HCT116 (cell line): ENCODE measurements around the gene CFAP54. TPM values are rescaled to one million over a fixed set of nuclear protein-coding genes. Genes with fewer than 3 reads are reported as not detected.

Experiments
- ATAC-seq: fragments of 200-7000 bp; cut with Tn5 transposase; 2 replicates; pipeline ENCODE4 v1.9.1; 2020; ENCODE audit warnings: mild to moderate bottlenecking, moderate library complexity
- BruUV-seq: library from RNA; stranded (reverse); fragments of 400-500 nt; replicated peaks from 2 replicates; lab custom pipeline; 2021; lab: Mats Ljungman, UMichigan
- CTCF ChIA-PET: fragments of 300-600 bp; sonication (Branson Sonifier 250); formaldehyde crosslinking; loops from one replicate; lab custom pipeline; 2021; ENCODE audit warnings: antibody characterized with exemption; lab: Charles Lee
- POLR2A ChIA-PET: fragments of 300-600, 350-600 bp; sonication (Branson Sonifier 250); formaldehyde crosslinking; loops from one replicate; lab custom pipeline; 2021; ENCODE audit warnings: antibody characterized with exemption; lab: Charles Lee
- RAD21 ChIA-PET, 2 experiments: fragments of 300-600 bp; sonication (Branson Sonifier 250); formaldehyde crosslinking; loops; one replicate each; lab custom pipeline; 2023; ENCODE audit warnings: low total read pairs in 2 of 2; ENCODE audit not compliant: uncharacterized antibody in 2 of 2, unreplicated experiment in 2 of 2, low non-redundant PET in 1 of 2; lab: Charles Lee
- DNase-seq: peaks from one replicate; pipeline ENCODE4 v3.0.0-alpha.2; 2010; ENCODE audit warnings: low read depth, low spot score
- H2AFZ ChIP-seq: fragments of 200-600 bp; shearing (Covaris generic), sonication (generic); 2 replicates; pipeline ENCODE4 v1.6.1; 2017; ENCODE audit warnings: low read depth, mixed run types, mixed read lengths, antibody characterized with exemption, low read length; ENCODE audit not compliant: poor library complexity, severe bottlenecking
- H3K27ac ChIP-seq: 2 replicates; pipeline ENCODE4 v1.5.1; 2012; ENCODE audit warnings: low read depth, low read length
- H3K27me3 ChIP-seq: fragments of 200-600 bp; sonication (generic); 2 replicates; pipeline ENCODE4 v1.6.1; 2016; ENCODE audit warnings: mixed run types, low read length, mixed read lengths; ENCODE audit not compliant: insufficient read depth
- H3K36me3 ChIP-seq, 2 experiments: fragments of 200-500 bp in 1 of 2; fragments of 200-600 bp in 1 of 2; sonication (Bioruptor generic) in 1 of 2; sonication (generic) in 1 of 2; 2 replicates each; pipeline versions ENCODE4 v1.5.1 to v1.6.1; 2014 to 2016; ENCODE audit warnings: low read length in 2 of 2, inconsistent platforms in 1 of 2, mixed read lengths in 1 of 2, mixed run types in 1 of 2; ENCODE audit not compliant: insufficient read depth in 2 of 2, control insufficient read depth in 1 of 2
- H3K4me1 ChIP-seq, 2 experiments: fragments of 200-600 bp in 1 of 2; sonication (generic) in 1 of 2; 2 replicates each; pipeline versions ENCODE4 v1.5.1 to v1.6.1; 2012 to 2017; ENCODE audit warnings: low read length in 2 of 2, inconsistent platforms in 1 of 2, mild to moderate bottlenecking in 1 of 2, mixed read lengths in 1 of 2, mixed run types in 1 of 2, moderate library complexity in 1 of 2; ENCODE audit not compliant: insufficient read depth in 2 of 2, control insufficient read depth in 1 of 2
- H3K4me2 ChIP-seq: fragments of 200-600 bp; sonication (generic); 2 replicates; pipeline ENCODE4 v1.6.1; 2017; ENCODE audit warnings: mixed run types, low read length, mixed read lengths
- H3K4me3 ChIP-seq, 2 experiments: fragments of 200-600 bp in 1 of 2; sonication (generic) in 1 of 2; replicated peaks in 1 of 2; 2 replicates each; pipeline ENCODE4 v1.5.1; 2011 to 2016; ENCODE audit warnings: low read length in 2 of 2, control low read depth in 1 of 2, low read depth in 1 of 2, mild to moderate bottlenecking in 1 of 2, mixed read lengths in 1 of 2, mixed run types in 1 of 2
- H3K79me2 ChIP-seq: fragments of 200-600 bp; sonication (generic); 2 replicates; pipeline ENCODE4 v1.6.1; 2017; ENCODE audit warnings: mild to moderate bottlenecking, mixed run types, low read length, moderate library complexity, mixed read lengths; ENCODE audit not compliant: insufficient read depth
- H3K9ac ChIP-seq: fragments of 200-600 bp; sonication (generic); 2 replicates; pipeline ENCODE4 v1.6.1; 2016; ENCODE audit warnings: low read length, mixed read lengths
- H3K9me2 ChIP-seq: fragments of 200-600 bp; sonication (generic), shearing (Covaris generic); 2 replicates; pipeline ENCODE4 v1.6.1; 2017; ENCODE audit warnings: mixed run types, mild to moderate bottlenecking, moderate library complexity; ENCODE audit not compliant: insufficient read depth
- H3K9me3 ChIP-seq, 2 experiments: fragments of 200-500 bp in 1 of 2; fragments of 200-600 bp in 1 of 2; sonication (Bioruptor generic) in 1 of 2; sonication (generic) in 1 of 2; 2 replicates each; pipeline ENCODE4 v1.6.1; 2014 to 2017; ENCODE audit warnings: low read length in 2 of 2, mixed read lengths in 2 of 2, inconsistent platforms in 1 of 2, low read depth in 1 of 2, mild to moderate bottlenecking in 1 of 2, mixed run types in 1 of 2, moderate library complexity in 1 of 2; ENCODE audit not compliant: control insufficient read depth in 1 of 2, insufficient read depth in 1 of 2
- H4K20me1 ChIP-seq: fragments of 200-600 bp; sonication (generic), shearing (Covaris generic); 2 replicates; pipeline ENCODE4 v1.6.1; 2017; ENCODE audit warnings: mixed run types, mild to moderate bottlenecking, moderate library complexity; ENCODE audit not compliant: insufficient read depth
- CBX3 ChIP-seq: IDR thresholded peaks from 2 replicates; pipeline ENCODE4 v1.6.1; 2012; ENCODE audit warnings: low read depth
- ELF1 ChIP-seq: IDR thresholded peaks from 2 replicates; pipeline ENCODE4 v1.6.1; 2012; ENCODE audit warnings: low read depth, borderline replicate concordance
- EZH2phosphoT487 ChIP-seq: fragments of 200-600 bp; IDR thresholded peaks from 2 replicates; pipeline ENCODE4 v1.6.1; 2018; ENCODE audit warnings: antibody characterized with exemption, borderline replicate concordance
- FOSL1 ChIP-seq: IDR thresholded peaks from 2 replicates; pipeline ENCODE4 v1.6.1; 2012; ENCODE audit warnings: low read depth
- JUND ChIP-seq: IDR thresholded peaks from 2 replicates; pipeline ENCODE4 v1.6.1; 2012
- POLR2AphosphoS5 ChIP-seq: IDR thresholded peaks from 2 replicates; pipeline ENCODE4 v1.6.1; 2011; ENCODE audit warnings: mild to moderate bottlenecking, low read depth, low read length, moderate library complexity
- RAD21 ChIP-seq: IDR thresholded peaks from 2 replicates; pipeline ENCODE4 v1.6.1; 2012; ENCODE audit warnings: low read depth, mild to moderate bottlenecking
- SIN3A ChIP-seq: IDR thresholded peaks from 2 replicates; pipeline ENCODE4 v1.6.1; 2012; ENCODE audit warnings: low read depth
- SP1 ChIP-seq: IDR thresholded peaks from 2 replicates; pipeline ENCODE4 v1.6.1; 2012; ENCODE audit warnings: low read depth
- SRF ChIP-seq: IDR thresholded peaks from 2 replicates; pipeline ENCODE4 v1.6.1; 2012; ENCODE audit warnings: low read depth
- ZNF274 ChIP-seq: fragments of 200-500 bp; sonication (Bioruptor generic); IDR thresholded peaks from 2 replicates; pipeline ENCODE4 v1.6.1; 2014; ENCODE audit warnings: mild to moderate bottlenecking, low read depth, low read length, inconsistent platforms
- intact Hi-C: fragments of 100-400 bp; cut with micrococcal nuclease; formaldehyde crosslinking; loops from 2 replicates; pipeline ENCODE4 v1.10.0; 2022
- total RNA-seq: library from RNA; stranded (reverse); gene quantifications from one replicate; pipeline ENCODE4 v1.2.1, GENCODE V29; 2021; ENCODE audit not compliant: unreplicated experiment
- TF ChIP-seq, protein P1 (sequence below): IDR thresholded peaks from 2 replicates; pipeline ENCODE4 v1.6.1; 2012; ENCODE audit warnings: low read depth
- TF ChIP-seq, protein P2 (sequence below): IDR thresholded peaks from 2 replicates; pipeline ENCODE4 v1.6.1; 2012

The CFAP54 gene
- total RNA-seq, 1 experiment from 2014 or later: 0.25 TPM

GRCh38 chr12:96474206-96474605, 15.2 kb upstream of the CFAP54 start:
- RAD21 ChIA-PET: no interaction called here
- H3K9ac ChIP-seq: no peak overlapping the region
- TF ChIP-seq, protein P1, sequence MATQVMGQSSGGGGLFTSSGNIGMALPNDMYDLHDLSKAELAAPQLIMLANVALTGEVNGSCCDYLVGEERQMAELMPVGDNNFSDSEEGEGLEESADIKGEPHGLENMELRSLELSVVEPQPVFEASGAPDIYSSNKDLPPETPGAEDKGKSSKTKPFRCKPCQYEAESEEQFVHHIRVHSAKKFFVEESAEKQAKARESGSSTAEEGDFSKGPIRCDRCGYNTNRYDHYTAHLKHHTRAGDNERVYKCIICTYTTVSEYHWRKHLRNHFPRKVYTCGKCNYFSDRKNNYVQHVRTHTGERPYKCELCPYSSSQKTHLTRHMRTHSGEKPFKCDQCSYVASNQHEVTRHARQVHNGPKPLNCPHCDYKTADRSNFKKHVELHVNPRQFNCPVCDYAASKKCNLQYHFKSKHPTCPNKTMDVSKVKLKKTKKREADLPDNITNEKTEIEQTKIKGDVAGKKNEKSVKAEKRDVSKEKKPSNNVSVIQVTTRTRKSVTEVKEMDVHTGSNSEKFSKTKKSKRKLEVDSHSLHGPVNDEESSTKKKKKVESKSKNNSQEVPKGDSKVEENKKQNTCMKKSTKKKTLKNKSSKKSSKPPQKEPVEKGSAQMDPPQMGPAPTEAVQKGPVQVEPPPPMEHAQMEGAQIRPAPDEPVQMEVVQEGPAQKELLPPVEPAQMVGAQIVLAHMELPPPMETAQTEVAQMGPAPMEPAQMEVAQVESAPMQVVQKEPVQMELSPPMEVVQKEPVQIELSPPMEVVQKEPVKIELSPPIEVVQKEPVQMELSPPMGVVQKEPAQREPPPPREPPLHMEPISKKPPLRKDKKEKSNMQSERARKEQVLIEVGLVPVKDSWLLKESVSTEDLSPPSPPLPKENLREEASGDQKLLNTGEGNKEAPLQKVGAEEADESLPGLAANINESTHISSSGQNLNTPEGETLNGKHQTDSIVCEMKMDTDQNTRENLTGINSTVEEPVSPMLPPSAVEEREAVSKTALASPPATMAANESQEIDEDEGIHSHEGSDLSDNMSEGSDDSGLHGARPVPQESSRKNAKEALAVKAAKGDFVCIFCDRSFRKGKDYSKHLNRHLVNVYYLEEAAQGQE: no peak
- TF ChIP-seq, protein P2, sequence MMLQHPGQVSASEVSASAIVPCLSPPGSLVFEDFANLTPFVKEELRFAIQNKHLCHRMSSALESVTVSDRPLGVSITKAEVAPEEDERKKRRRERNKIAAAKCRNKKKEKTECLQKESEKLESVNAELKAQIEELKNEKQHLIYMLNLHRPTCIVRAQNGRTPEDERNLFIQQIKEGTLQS: no peak
- TF ChIP-seq CBX3 (no peak), SP1 (no peak), EZH2phosphoT487 (no peak), ELF1 (no peak), RAD21 (no peak), SRF (no peak), POLR2AphosphoS5 (no peak), ZNF274 (no peak), SIN3A (no peak), FOSL1 (no peak), JUND (no peak)
- intact Hi-C loops: no loop called here
- H3K9me3 ChIP-seq: no peaks in the 10 kb centered on the region
- H3K36me3 ChIP-seq: no peaks in the 10 kb centered on the region
- H3K27me3 ChIP-seq: no peaks in the 10 kb centered on the region
- no peak for DNase-seq
- H4K20me1 ChIP-seq: no peaks in the 10 kb centered on the region
- POLR2A ChIA-PET: no interaction called here
- H3K27ac ChIP-seq: no peak overlapping the region
- H2AFZ ChIP-seq: no peak overlapping the region
- H3K9me2 ChIP-seq: no peaks in the 10 kb centered on the region
- no peaks in the 10 kb centered on the region for H3K4me1 ChIP-seq
- H3K4me2 ChIP-seq: no peak overlapping the region
- ATAC-seq: no peak
- no TSS peak for BruUV-seq
- H3K79me2 ChIP-seq: no peaks in the 10 kb centered on the region
- CTCF ChIA-PET: no interaction called here
- H3K4me3 ChIP-seq: no peak overlapping the region
